Measurements from ENCODE around the gene CRAMP1.

DNA sequence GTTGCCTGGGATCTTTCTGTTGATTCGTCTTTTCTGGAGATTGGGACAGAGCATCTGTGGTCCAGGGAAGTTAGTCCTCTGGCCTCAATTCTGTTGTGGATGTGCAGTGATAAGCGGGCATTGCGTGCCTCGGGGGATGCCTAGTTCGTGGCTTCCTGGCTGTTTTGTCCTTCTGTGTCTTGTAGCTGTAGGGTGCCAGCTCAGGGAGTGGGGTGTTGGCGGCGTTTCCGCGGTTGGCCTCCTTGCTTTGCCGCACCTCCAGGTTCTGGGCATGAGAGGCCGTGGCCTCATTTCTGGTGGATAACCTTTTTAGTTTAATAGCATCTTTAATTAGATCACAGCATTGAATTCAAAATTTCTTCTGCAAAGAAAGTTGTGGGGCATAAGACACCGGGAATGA is 64.5 kb downstream of the CRAMP1 start:
- TF ChIP-seq REST (IDR thresholded peaks at IDR 0.05; ENCODE audit: insufficient read depth in 1 of 2, low read depth in 2 of 2, low read length in 2 of 2): no peak
- no peak for TF ChIP-seq POLR2AphosphoS5 (IDR thresholded peaks at IDR 0.05; ENCODE audit: low read depth, low read length)
